Frontal cortex (tissue), 4 donors: ENCODE results near the gene CDK13. TPM values are rescaled to one million over a fixed set of nuclear protein-coding genes. Genes with fewer than 3 reads are reported as not detected.

ENCODE experiments used
- DNase-seq, 2 donors: peaks; one replicate each; pipeline ENCODE4 v3.0.0; 2012; ENCODE audit warnings: low spot score in 2 of 2
- FAIRE-seq: peaks from 2 replicates; lab custom pipeline; 2012; peaks lifted over from hg19 to GRCh38; lab: Jason Lieb, UNC
- total RNA-seq: library from RNA; depleted of rRNA; stranded (reverse); fragments of >200 nt; gene quantifications from one replicate; pipeline ENCODE4 v1.2.3, GENCODE V29; 2014
- donor health status: control.
- donor health status: control.
- donor health status: control.

Gene CDK13
- total RNA-seq, 1 donor from 2014 or later = 133 TPM

DNA sequence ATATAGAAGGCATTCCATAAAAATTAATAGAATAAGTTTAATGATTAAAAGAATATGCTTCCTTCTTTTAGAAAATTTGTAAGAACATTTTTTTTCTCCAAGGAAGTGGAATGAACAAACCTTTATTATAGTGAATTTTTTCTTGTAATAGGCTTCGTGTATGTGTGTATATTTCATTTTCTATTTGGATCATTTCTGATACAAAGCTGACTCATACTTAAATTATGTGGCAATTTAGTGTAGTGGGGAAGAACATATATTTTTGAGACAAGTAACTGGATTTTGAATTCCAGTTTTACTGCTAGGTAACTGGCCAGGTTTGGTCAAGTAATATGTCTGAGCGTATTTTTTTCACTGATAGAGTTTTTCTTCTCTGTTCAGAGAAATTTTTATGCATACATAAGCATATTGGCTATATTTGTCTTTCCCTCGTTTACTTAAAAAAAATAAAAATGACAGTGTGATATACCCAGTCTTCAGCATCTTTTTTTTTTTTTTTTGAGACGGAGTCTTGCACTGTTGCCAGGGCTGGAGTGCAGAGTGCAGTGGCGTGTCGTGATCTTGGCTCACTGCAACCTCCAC, 50.8 kb downstream of the CDK13 start:
- FAIRE-seq = no peak
- DNase-seq = no peak

DNA sequence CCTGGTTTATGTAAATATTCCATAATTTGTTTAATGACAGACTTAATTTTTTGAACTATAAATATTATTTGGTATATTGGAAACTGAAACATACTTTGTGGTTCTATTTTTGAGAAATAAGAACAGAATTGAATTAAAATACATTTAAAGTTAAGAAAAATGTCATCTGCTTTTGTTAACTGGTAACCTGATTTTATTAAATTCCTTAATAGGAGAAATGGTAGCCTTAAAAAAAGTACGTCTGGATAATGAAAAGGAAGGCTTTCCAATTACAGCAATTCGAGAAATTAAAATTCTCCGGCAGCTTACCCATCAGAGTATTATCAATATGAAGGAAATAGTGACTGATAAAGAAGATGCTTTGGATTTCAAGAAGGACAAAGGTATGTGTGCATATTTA, 51.6 kb downstream of the CDK13 start:
- FAIRE-seq = peak; percentile 23
- no peak for DNase-seq

DNA sequence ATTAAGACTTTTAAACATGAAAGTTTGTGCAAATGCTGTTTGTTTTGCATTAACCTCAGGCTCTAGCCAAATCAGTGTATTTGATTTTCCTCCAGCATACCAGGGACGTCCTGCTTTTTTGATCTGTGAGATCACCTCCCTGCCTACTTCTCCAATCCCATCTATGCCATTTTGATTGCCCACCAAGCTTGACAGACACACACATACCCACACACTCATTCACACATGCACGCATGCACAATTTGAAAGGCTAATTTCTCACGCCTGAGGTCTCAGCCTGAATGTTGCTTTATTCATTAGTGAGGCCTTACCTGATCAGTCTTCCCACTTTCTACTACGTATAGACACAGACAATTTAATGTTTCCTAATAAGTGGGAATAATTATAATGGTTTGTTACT, 53.5 kb downstream of the CDK13 start:
- FAIRE-seq = no peak
- no peak for DNase-seq

DNA sequence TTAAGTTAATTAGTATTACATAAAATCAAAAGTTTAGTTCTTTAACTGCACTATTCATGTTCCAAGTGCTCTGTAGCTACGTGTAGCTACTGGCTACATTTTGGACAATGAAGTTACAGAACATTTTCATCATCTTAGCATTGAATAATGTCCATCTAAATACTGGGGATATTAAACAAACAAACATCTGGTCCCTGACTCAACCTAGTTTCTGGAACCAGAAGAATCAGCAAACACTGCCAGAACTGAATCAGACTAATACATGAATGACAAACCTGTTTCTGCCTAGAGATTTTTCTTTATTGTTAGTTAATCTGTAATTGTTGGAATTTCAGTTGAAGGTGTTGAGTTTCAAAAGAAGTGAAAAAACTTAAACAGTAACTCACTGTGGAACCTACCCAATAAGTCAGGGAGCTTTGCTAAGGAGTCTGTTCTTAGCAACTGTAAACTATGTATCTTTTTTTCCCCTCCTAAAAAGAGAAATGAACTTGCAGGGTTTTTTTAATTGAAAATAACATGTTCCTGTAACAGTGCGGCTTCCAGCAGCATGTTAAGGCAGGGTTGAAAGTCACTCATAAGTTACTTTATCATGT, 58.3 kb downstream of the CDK13 start:
- DNase-seq (no peak), FAIRE-seq (no peak)

DNA sequence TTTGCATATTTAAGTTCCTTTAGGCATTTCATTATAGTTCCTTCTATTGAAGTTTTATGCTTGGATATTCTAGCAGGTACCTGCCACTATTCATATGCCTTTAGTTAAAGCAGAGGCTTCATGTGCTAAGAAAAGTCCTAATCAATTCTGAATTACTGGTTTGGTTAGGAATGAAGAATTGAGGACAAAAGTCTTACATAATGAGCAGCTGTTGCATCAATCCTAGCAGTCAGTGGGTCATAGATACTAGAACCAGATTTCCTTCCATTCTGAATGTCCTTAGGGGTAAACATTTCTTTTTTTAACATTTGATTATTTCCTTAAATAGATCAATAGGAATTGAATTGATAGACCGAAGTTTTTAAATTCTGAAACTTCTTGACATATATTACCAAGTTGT, 59.2 kb downstream of the CDK13 start:
- DNase-seq = no peak
- no peak for FAIRE-seq

DNA sequence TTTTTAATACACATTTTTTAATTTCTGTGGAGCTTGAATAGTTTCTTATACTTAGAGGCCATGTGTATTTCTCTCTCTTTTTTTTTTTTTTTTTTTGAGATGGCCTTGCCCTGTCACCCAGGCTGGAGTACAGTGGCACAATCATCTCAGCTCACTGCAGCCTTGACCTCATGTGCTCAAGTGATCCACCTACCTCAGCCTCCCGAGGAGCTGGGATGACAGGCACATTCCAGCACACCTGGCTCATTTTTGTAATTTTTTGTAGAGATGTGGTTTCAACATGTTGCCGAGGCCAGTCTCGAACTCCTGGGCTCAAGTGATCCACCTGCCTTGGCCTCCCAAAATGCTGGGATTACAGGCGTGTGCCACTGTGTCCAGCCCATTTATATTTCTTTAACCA, 64.3 kb downstream of the CDK13 start:
- FAIRE-seq = no peak
- DNase-seq = no peak

DNA sequence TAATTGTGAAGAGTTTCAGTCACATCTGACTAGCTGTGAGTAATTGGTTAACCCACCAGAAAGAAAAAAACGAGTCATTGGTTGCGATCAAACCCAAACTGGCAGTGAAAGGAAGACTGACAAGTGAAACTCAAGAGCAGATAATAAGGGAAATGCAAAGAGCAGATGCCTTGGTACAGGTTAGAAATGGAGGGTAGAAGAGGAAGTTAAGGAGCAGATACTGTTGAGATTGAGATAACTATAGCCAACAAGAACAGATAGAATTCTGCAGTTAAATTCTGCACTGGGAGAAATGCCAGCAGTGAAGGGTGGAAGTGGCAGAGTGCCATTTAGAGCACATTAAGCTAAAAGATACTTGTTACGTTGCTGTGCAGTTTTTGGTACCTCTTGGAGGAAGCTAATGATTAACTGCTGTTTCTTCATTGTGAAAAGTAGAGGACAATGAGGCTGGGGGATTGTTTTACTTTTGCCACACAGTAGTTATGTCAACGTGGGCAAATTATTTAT, 65.8 kb downstream of the CDK13 start:
- DNase-seq = peak in 1 of 2 donors; percentile 22
- no peak for FAIRE-seq

DNA sequence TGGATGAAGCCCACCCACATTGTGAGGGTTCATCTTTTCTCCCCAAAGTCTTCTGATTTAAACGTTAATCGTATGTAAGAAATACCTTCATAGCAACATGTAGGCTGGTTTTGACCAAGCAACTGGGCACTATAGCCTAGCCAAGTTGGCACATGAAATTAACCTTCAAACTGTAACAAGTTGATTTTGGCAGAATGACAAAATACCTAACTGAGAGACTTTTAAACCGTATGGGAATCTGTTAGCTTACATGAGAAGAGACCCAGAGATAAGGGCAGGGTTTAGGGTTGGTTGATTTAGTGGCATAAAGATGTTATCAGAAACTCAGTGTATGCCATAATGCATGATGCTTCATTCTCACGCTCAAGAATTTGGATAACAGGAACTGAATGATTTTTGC, 69.5 kb downstream of the CDK13 start:
- DNase-seq (no peak), FAIRE-seq (no peak)

DNA sequence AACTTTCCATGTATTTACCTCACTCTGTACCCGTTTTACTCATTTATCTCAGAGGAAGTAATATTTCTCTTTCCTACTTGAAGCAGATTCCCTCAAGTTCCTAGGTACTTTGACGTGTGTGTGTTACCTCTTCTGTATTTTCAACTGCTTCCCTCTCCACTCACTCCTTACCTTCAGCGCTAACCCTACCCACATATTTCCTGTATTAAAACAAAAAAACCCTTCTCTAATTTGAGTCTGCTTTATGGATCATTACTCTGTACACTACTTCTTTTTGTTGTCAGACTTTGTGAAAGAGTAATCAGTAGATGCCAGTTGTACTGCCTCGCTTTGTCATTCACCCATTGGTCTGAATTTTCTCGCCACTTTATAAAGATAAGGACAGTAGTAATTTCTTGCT, 74.0 kb downstream of the CDK13 start:
- DNase-seq (no peak), FAIRE-seq (no peak)

DNA sequence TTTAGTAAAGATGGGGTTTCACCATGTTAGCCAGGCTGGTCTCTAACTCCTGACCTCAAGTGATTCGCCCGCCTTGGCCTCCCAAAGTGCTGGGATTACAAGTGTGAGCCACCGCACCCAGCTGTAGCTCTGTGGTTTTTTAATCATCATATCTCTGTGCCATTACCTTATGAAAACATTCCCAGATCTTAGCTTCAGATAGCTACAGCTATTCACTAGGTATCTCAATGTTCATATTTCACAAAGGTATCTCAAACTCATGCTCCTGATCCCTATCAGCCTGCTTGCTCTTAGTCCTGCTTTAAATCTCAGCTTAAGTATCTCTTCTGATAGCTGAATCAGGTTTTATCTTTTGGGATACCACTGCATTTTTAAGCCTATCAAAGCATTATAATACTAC, 74.8 kb downstream of the CDK13 start:
- FAIRE-seq (no peak), DNase-seq (no peak)

DNA sequence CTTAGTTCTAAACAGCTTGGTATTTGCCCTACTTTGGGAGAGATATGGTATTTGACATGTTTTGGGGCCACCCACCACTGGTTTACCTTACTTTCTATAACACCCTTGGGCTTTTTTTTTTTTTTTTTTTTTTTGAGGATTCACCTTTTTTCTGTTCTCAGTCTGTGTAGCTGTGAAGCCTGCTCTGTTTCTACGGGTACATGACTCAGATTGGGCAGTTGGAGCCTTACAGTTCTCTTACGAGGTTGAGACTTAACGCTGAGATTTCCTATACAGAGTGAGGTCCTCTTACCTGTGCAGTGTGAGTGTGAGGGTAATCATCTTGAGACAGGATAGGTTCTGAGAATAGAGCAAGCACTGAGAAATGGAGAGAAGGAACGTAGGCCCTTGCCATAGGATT, 77.5 kb downstream of the CDK13 start:
- FAIRE-seq (no peak), DNase-seq (no peak)

DNA sequence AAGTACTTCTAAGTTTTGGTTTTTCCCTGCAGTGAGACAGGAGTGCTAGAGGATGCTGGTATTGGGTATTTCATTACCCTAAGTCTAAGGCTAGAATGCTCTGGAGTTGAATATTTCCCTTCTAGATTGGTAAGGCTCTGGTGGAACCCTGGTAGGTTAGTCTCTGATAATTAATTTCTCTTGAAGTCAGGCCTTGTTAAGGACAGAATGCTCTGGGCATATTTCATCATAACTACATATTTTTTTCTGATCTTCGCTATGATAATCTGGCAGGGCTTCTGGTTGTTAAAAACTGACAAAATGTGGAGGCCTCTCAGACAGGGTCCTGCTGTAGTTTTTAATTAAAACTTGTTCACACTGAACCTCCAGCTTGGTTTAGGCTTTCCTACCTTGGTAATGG, 83.8 kb downstream of the CDK13 start:
- DNase-seq (no peak), FAIRE-seq (no peak)

DNA sequence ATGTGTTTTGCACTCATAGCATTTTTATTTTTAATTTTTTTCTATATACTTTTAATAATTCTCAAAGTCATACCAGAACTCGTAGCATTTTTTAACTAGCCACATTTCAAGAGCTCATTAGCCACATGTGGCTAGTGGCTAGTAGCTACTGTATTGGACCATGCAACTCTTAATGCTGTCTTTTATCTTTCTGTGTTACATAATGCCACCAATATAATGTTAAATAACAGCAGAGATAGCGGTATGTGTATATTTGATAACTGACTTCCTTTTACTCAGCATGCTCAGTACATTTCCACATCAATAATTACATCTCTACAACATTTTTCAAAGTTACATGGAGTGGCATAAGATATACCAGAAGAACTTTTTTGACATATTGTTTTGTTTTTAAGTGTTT, 91.4 kb downstream of the CDK13 start:
- DNase-seq = no peak
- FAIRE-seq = no peak

DNA sequence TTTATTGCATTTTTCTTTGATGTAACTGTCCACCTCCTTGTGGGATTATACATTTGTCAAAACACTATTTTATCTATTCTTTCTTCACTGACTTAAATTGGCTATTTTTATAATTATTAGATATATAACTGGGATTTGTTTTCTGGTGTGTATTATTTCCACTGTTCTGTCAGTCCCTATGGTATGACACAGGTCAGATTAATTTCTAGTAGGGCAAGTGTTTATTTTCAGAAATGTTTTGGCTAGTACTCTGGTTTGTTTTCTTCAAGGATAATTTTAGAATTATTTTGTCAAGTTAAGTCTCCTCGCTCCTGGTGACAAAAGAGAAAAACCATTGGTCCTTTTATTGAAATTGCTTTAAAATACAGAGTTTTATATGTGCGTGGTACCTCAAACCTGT, 93.1 kb downstream of the CDK13 start:
- DNase-seq = no peak
- FAIRE-seq = no peak

DNA sequence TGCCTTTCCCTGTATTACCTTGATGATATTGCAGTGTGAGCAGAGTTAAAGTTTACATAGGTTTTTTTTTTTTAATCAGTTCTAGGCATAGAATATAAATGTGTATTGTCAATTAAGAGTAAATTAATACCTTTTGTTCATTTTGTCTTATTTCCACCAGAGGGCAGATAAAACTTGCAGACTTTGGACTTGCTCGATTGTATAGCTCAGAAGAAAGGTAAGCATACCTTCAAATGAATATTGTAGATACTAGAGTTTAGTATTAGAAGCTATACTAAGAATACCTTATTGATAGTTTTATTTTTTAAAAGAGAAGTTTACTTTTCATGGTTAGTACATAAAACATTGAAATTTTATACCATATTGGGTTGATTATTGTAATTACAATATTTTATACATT, 97.6 kb downstream of the CDK13 start:
- FAIRE-seq = no peak
- DNase-seq = no peak

DNA sequence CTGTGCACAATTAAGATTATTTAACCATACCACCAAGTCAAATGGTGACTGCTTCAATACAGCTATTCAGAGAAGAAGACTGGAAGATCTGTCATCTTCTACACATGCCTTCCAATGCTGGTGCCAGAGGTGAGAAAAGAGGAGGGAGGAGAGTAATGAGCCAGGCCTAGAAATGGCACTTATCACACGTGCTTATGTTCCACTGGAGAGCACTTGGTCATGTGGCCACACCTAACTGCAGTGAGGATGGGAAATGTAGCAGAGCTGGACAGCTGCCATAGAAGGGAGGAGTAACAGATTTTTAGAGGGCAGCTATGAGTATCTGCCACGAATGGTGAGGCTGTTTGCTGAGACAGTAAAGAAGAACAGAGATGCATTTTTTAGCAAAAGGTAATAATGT, 107.2 kb downstream of the CDK13 start:
- DNase-seq (no peak), FAIRE-seq (no peak)

DNA sequence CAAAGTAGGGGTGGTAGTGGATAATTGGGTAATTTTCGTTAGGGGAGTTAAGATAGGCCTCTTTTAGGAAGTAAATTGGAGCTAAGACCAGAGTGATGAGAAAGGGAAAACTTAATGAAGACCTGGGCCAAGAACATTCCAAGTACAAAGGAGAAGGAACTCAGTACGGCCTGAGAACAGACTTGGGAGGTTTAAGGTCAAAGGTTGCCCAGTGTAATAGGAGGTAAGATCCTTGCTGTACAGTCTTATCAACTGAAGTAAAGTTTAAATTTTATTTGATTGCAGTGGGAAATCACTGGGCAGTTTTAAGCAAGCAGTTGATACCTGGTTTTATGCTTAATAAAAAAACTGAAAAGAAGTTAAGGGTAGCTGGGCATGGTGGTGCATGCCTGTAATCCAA, 108.0 kb downstream of the CDK13 start:
- no peak for DNase-seq
- no peak for FAIRE-seq

DNA sequence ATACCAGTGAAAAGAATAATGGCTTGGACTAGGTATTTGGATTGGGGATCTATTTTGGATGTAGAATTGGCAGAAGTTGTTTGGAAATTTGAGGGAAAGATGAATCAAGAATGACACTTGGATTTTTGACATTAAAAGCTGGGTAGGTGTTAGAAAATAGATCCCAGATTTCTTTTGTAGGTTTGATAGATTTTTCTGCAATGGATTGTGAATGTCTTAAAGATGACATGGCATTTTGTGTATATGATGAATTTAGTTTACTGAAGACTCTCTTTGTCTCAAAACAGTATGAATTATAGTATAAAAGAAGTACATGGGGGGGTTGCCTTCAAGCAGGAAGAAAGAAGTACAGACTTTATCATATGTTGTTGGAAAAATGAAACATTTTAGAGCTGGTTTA, 108.6 kb downstream of the CDK13 start:
- FAIRE-seq = no peak
- DNase-seq = no peak

DNA sequence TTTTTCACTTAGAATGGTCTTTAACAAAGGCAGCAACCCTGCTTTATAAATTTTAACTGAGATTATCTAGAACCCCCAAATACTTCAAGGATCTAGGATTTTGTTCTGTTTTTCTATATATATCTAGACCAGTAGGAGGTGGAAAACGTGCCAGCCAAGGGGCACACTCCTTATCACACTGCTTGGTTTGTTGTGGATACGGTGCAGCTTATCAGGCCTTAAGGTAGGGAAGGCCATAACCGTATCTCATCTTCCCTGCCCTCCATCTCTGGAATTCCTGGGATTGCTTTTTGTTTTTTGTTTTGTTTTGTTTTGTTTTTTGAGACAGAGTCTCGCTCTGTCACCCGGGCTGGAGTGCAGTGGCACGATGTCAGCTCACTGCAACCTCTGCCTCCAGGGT, 109.0 kb downstream of the CDK13 start:
- FAIRE-seq (no peak), DNase-seq (no peak)

DNA sequence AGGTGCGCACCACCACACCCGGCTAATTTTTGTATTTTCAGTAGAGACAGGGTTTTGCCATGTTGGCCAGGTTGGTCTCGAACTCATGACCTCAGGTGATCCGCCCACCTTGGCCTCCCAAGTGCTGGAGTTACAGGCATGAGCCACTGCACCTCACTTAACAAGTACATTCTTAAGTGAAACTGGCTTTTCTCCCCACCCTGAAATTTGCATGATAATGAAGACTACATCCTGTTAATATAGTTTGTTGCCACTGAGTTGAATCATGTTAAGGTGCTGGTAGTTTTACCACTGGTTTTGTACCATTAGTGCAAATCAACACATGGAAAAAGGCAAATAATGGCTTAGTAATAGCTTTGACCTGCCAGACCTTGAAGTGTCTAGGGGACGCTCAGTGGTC, 122.2 kb downstream of the CDK13 start:
- DNase-seq = no peak
- FAIRE-seq = no peak

DNA sequence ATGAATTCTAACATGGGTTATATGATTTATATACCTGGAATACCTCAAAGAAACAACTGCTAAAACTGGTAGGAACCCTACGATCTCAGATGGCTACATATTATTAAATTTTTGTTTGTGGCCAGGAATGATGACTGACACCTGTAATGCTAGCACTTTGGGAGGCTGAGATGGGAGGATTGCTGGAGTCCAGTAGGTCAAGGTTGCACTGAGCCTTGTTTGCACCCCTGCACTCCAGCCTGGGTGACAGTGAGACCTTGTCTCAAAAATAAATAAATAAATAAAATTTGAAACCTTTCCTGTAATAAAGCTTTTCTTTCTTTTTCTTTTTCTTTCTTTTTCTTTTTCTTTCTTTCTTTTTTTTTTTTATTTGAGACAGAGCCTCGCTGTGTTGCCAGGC, 123.2 kb downstream of the CDK13 start:
- FAIRE-seq (no peak), DNase-seq (no peak)

DNA sequence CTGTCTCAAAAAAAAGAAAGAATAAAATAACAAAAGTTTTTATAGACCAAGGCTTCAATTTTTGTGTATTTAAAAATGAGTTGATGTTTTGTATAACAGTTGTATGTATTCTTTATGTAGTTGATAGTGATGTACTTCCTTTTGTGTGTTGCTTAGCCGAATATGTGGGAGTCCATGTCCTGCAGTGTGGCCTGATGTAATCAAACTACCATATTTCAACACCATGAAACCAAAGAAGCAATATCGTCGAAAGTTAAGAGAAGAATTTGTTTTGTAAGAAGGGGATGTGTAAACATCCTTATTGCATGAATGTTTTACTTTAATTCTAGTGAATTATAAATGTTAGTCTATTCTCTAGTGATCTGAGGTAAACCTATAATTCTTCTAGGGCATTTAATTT, 127.8 kb downstream of the CDK13 start:
- DNase-seq (no peak), FAIRE-seq (no peak)
